Stimulated activated CD4-positive, alpha-beta T cell treated with anti-CD3 and anti-CD28 coated beads, Interleukin-1b, Interleukin-23, amount 100 ng/mL, for 24 hours (primary cell): Measurements from ENCODE around the gene CAPS.

ENCODE experiments used
- DNase-seq, 4 experiments: peaks; one replicate each; pipeline ENCODE4 v3.0.0-alpha.2; 2020; ENCODE audit warnings: low read depth in 4 of 4, low spot score in 1 of 4

The CAPS gene

DNA sequence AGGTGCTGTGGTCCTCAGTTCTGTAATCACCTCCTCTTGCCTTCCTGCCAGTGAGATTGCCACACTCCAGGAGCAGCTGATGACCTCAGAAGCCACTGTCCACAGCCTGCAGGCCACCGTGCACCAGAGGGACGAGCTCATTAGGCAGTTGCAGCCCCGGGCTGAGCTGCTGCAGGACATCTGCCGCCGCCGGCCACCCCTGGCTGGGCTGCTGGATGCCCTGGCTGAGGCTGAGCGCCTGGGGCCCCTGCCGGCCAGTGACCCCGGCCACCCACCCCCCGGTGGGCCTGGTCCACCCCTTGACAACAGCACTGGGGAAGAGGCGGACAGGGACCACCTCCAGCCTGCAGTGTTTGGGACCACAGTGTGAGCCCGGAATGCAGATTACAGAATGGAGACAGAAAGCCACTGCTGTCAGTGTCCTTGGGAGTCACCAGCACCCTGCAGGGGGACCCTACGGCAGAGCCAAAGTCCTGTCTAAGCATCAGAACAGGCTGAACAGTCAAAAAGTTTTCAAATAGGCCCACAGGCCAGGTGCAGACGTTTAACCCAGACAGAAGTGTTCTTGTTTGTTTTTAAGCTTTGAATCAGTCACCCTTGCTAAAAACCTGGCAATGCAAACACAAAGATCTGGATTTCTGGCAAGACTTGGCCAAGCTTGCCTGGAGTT lies 5.1 kb upstream of the CAPS start:
- no peak for DNase-seq

DNA sequence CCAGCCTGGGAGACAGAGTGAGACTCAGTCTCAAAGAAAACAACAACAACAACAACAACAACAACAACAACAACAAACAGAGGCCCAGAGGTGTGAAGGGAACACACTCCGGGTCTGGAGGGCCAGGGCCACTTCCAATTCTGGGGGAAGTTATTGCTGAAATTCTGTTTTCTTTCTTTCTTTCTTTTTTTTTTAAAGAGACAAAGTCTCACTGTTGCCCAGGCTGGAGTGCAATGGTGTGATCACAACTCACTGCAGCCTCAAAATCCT lies 3.5 kb upstream of the CAPS start:
- no peak for DNase-seq

DNA sequence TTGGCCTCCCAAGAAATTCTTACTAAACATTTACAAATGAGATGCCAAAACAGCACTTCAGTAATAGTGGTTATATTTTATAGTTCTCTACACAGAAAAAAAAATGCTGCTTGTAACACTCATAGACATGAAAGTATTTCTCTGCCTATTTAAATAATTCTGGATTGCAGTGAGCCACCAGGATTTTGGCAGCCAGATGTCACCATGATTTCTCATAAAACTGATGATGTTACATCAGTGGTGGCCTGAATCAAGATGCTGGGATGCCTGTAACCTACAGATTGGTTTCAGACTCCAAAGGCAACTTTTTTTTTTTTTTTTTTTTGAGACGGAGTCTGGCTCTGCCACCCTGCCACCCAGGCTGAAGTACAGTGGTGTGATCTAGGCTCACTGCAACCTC lies 2.7 kb upstream of the CAPS start:
- DNase-seq: no peak

DNA sequence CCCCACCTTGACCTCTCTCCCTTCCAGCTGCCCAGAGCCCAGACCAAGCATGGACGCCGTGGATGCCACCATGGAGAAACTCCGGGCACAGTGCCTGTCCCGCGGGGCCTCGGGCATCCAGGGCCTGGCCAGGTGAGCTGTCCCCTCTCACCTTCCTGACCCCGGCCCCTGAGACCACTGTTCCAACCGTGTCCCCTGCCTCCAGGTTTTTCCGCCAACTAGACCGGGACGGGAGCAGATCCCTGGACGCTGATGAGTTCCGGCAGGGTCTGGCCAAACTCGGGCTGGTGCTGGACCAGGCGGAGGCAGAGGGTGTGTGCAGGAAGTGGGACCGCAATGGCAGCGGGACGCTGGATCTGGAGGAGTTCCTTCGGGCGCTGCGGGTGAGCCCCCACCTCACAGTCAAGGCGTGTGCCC lies 312 bp downstream of the CAPS start:
- DNase-seq: no peak

DNA sequence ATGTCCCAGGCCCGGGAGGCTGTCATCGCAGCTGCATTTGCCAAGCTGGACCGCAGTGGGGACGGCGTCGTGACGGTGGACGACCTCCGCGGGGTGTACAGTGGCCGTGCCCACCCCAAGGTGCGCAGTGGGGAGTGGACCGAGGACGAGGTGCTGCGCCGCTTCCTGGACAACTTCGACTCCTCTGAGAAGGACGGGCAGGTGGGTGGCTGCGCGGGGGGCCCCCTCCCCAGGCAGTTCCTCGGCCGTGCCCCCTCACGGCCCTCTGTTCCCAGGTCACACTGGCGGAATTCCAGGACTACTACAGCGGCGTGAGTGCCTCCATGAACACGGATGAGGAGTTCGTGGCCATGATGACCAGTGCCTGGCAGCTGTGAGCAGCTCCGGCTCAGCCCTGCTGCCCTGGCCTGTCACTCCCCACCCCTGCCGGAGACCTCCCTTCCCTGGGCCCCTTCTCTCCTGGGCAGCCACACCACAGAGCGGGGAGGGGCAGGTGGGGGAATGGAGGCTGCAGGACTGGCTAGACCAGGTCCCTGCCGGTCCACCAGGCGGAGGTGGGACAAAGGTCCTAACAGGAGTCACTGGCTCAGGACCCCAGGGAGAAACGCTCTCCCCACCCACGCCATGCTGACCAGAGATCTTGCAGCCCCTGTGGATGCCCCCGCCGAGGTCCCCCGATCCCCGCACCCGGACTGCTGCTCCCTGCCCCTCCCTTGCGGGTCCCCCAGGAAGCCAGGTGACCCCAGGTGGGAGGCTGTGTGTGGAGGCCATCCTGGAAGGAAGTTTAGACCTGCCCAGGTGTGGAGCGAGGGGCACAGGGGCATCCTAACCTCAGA lies 1.1 kb downstream of the CAPS start:
- DNase-seq: no peak

DNA sequence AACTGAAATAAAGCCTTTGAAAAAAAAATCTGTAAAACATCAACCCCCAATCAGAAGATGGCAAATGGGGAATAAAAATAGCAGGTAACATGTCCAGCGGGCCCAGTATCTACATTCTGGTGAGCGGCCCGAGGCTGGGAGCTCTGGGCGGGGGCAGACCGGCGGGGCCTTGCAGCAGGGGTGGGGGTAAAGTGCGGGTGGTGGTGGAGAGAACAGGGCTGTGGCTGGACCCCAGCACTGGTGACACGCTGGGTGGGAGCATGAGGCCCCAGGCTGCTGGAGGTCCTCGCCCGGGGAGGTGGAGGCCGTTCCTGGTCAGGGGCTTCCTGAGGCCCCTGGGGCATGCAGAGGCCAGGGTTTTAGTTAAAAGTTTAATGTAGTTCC lies 1.7 kb downstream of the CAPS start:
- DNase-seq: no peak

DNA sequence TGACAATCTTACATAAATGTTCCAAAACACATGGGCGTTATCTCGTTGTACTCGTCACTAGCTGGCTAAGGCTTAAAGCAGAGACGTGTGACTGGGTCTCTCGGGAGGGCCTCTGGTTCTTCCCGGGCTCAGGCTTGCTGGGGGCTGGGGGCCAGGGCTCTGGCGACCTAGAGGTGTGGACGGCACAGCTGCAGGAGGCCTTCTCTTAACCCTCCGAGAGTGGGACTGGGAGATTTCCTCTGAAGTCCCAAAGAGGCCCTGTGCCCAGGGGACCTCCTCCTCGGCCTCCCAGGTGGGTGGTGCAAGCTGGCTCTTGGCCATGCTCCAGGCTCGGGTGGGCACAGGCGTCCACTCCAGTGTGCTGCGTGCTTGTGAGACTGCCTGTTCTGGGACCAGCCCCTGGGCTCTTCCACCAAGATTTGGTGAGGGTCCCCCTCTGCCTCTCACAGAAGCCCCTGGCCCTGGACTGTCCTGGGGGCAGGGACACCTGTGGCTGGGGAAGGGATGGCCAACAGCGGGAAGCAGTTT lies 2.2 kb downstream of the CAPS start:
- no peak for DNase-seq

DNA sequence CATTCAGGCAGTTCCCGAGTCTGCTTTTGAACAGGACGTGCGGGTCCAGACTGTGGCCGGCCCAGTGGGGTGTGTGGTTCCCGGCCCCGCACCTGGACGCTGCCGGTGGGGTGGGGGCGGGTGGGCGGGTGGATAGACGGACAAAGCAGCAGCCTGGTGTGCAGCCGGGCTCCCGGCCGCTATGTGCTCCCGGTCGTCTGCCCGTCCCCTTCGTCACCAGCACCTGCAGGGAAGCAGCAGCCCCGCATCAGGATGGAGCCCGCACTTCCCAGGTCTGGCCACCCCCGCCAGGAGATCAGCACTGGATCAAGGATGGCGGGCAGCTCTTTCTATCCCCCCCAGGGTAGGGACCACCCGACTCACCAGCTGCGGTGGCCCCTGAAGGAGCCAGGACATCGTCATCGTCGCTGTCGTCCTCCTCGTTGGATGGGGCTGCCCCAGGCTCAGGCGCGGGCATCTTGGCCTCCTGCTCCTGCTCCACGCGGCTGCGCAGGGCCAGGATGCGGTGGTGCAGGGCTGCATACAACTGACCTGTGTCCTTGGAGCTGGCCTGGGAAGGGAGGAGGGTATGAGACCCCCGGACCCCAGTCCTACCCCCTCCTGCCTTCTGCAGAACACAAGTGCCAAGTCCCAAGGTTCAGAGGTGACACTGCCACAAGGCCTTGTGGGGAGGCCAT lies 3.5 kb downstream of the CAPS start:
- no peak for DNase-seq

DNA sequence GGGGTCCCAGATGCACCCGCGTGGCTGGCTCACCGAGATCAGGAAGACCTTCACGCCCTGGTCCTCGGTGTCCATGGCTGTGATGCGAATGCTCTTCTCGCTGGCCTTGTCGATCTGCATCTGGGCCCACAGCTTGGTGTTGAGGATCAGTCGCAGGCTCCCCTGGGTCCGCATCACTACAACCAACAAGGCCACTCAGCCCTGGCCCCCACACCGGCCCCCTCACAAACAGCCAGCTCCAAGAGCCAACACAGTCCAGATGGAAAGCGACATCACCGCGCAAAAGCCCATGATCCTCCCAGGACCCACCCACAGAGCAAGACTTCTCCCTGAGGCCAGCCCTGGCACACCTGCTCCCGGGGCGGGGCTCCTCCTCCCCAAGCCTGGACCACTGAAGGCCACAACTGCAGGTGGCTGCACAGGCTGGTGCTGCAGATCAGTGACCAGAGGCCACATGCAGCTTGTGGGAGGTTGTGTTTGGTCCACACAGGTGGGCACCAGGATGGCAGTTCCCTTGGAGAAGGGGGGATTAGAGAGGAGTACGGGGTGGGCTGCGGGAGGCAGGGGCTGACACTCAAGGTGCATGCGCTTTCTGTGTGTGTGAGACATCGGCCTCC lies 4.5 kb downstream of the CAPS start:
- DNase-seq: no peak

DNA sequence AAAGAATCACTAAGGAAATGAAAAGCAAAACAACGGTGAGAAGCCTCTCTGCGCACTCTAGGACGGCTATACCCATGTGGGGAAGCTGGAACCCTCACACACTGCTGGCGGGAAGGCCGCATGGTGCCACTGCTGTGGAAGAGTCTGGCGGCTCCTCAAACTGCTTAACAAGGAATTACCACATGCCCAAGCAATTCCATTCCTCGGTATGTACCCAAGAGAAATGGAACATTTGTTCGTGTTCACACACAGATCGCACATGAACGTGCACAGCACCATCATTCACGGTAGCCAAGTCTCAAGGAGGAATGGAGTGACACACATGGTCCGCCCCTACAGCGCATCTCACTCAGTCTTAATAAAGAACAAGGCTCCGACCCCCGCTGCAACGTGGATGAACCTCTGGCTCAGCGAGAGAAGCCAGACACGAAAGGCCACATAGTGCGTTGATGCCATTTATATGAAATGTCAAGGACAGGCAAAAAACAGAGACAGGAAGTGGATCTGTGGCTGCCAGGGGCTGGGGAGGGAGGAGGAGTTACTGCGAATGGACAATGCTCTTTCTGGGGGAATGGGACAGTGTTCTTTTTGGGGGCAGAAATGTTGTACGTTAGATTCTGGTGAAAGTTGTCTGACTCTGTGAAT lies 7.6 kb downstream of the CAPS start:
- DNase-seq: no peak

DNA sequence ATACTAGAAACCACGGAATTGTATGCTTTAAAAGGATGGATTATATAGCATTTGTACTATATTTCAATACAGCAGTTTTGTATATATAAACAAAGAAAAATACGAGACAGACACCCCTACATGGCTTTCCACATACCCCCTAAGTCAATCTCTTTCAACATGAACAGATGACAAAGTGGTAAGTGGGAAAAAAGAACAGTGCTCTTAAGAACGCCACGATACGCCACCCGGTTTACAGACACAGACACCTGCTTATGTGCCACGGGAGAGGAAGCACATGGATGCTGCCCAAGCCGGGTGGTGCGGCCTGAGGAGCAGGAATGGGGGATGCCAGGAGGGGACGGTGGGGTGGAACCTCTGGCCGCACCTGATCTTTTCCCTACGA lies 8.1 kb downstream of the CAPS start:
- DNase-seq: no peak

DNA sequence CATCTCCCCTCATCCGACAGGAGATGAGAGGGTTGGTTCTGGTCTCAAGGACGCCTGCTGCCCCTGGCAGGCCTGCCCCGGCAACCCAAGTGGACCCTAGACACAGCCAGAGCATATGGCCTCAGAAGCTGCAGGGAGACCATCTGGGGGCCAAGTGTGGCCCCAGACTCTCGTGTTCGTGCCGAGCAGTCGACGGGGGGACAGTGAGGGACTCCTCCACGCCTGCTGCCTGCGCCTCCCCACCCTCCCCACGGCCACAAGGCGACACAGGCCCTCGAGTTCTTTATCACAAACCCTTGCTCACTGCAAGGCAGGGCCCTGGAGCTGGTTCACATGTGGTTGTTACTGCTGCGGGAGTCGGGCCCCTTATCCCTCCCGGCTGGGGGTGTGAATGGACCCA lies 9.3 kb downstream of the CAPS start:
- DNase-seq: no peak

DNA sequence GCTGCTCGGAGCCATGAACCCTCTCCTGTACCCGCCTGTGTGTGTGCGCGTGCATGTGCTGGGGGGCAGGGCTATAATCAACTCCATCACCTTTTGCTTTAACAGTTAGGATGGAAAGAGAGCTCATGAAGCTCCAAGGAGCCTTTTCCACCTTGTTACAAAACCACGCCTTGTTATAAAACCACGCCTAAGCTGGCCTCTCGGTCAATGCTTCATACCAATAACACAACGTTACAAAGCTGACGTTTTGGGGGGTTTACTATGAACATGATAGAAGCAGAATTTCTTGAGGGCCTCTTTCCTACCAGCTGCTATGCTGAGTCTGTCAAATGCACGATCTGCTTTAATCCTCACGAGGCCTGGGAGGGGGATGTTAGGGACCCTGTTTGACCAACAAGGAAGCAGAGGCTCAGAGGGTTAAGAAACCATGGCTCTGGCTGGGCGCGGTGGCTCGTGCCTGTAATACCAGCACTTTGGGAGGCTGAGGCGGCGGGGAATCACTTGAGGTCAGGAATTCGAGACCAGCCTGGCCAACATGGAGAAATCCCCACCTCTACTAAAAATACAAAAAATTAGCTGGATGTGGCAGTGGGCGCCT lies 11.9 kb downstream of the CAPS start:
- DNase-seq: no peak

DNA sequence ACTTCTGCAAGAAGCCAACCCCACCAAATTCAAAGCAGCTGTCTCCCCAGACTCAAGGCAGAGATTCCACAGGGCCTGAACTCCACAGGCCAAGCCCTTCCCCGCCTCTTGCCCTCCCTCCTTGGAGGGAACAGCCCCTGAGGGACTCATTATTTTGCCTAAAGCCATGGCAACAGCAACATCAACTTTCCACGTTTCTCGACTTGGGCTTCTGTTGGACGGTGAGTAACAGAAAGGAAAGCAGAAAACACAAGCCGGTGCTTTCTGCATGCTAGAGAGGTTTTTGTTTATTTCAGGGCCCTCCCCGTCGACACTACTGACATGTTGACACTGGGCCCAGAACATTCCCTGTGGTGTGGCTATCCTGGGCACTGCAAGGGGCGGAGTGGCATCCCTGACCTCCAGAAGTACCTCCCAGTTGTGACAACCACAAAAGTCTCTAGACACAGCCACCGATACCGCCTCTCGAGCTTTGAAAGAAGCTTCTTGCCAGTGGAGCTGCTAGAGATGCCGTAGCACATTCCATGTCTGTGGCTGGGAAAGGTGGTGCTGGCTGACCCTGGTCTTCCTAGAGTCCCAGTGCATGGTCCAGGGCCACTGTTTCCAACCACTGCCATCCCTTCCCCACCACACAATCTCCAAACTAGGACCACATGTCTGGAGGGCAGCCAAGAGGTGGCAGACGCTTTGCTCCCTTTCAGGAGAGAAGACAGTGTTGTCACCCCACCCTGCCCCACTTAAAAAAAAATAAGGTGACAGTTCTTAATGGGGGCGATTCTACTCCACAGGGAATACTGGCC lies 12.8 kb downstream of the CAPS start:
- no peak for DNase-seq

DNA sequence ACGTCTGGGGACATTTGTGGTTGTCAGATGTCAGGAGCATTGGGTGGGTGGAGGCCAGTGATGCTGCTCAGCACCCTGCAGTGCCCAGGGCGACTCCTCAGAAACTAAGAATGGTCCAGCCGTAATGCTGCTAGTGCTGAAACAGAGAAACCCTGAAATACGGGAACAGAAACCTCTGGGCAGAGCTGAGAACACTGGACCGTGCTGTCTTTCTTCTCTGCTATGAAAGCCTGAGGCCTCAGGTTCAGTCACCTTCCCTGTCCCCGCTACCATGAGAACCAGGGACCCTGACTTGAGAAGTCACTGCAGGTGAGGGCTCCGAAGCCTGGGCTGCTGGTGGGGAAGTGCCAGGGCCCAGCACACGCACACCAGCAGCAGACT lies 13.4 kb downstream of the CAPS start:
- no peak for DNase-seq

DNA sequence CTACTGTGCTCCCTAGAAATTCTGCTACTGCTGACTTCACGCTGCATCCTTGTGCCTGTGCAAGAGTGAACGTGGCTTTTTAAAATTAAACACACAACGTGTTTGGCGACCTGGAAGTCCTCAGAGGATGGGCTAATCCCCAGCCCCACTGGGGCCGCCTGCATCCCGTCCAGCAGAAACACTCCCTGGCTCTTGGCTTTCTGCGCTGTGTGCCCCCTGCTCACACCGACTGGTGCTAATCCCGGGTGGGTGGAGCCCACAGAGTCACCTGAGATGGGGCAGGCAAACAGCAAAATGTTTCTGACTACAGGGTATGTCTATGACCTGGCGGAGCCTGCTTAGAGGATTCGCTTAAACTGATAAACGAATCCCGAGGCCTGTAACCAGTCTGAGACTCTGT lies 15.1 kb downstream of the CAPS start:
- DNase-seq: no peak

DNA sequence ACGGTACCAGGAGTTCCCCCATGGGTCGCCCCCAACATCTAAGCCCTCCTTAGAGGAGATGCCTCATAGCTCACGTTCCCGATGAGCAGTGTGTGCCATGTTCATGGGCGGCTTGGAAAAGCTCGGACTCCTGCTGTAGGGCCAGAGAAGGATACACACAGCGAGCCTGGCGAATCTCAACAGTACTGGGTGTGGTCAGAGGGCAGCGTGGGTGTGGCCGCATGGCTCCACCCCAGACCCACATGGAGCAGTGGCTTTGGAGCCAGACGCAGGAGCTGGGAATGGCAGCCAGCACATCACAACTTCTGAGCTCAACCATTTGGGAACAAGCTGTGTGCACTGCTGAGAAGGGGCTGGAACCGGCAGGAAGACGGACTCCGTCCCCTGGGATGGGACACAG lies 15.6 kb downstream of the CAPS start:
- no peak for DNase-seq

DNA sequence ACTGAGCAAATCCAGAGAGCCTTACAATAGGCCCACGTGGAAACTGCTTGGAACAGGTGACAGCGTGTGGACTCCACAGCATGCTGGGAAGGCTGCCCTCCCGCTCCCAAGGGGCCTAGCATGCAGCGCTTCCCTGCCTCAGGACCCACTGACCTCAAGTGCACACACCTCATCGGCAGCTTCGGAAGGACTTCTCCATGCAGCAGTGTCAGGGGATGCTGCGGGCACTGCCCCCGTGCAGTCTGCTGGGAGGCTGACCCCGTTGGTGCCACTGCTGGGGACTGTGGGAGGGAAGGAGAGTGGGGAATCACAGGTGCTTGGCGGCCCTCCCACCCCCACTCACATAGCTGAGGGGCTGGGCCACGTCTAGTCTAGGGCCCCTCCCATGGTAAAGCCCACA lies 17.2 kb downstream of the CAPS start:
- DNase-seq: no peak

DNA sequence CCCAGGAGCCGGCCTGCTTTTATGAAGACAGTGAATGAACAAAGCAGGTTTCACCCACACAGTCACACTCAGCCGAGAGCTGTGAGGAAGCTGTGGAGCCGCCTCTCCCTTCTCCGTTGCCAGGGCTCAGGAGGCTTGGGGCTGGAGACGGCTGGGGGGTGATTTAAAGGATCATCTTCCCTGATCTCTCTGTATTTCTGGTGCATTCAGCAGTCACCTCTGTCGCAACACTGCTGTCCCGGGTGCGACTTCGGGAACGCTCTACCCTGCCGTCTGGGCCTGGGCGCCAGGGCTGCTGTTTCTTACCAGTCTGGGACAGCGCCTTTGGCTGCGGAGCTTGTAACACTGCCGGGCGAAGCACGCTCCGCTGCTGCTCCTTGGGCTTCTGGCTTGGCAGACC lies 18.1 kb downstream of the CAPS start:
- no peak for DNase-seq

DNA sequence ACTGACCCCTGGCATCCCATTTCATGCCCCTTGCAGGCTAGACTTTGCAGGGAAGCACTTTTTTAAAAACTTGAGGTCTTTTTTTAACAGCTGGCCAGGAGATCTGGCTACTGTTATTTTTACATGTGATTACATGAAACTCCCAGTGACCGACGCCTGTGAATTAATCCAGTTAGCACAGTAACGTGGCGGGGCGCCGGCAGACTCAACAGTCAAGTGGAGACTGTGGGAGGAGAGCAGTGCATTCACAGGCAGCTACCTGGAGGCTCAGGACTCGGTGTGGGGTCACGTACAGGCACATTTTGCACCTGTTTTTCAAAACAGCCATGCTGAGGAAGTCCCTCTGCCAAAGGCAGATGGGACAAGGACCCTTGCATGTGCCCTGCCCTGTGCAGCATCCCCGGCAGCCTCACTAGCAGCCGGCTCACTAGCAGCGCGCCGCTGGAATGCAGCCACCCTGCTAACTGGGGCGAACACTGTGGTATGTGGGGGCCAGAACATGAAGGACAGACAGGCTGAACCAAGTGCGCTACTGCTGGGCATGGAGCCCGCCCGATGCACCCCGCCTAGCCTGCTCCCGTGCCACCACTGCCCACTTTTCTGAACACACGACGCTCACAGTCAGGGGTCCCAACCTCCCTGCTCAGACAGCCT lies 18.7 kb downstream of the CAPS start:
- DNase-seq: no peak
